GM18867 (cell line): Measurements from ENCODE around the gene MEIKIN.
A peak's percentile ranks its signal among the peaks of the same experiment; 100 is the strongest.

ENCODE experiments used
- ATAC-seq: cut with Tn5 transposase; IDR thresholded peaks from one replicate; pipeline ENCODE4 v1.9.1; 2021; ENCODE audit warnings: mild to moderate bottlenecking, moderate library complexity; ENCODE audit not compliant: unreplicated experiment

The MEIKIN gene

DNA sequence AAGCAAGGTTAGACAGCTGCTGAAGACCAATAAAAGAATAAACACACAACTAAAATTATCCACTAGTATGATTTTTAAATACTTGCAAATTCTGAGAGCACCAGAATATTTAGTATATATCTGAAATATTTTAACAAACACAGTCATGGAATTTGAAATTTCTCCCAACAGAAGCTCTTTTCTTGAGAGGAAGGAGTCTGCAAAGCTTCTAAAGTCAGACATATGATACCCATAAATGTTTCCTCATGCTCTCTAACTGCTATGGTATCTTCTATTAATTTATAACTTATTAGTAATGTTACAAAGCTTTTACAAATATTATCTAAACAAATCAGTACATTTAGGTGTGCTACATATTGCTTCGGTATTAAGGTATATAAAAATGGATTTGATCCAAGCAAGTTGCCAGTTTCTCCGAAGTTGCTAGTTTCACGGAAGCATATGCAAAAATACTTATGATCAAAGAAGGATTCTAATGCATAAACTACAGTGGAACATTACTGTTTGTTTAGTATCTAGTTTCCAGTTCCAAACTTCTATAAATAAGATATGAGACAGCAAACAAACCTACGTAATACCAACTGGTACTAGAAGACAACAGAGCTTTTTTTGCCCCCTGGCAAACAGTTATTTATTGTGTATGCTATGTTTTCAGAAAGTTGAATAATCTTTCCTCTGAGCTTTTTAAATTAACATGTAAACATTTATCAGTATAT is 170.7 kb downstream of the MEIKIN start:
- ATAC-seq, result no peak

- ATAC-seq, result no peak
These were observed 171.7 kb downstream of the MEIKIN start for GRCh38 chr5:131773805-131774204.

GRCh38 chr5:131771692-131772091 is 173.8 kb downstream of the MEIKIN start:
- ATAC-seq, result no peak

- ATAC-seq, result no peak
These were observed 175.5 kb downstream of the MEIKIN start for GRCh38 chr5:131769961-131770360.

DNA sequence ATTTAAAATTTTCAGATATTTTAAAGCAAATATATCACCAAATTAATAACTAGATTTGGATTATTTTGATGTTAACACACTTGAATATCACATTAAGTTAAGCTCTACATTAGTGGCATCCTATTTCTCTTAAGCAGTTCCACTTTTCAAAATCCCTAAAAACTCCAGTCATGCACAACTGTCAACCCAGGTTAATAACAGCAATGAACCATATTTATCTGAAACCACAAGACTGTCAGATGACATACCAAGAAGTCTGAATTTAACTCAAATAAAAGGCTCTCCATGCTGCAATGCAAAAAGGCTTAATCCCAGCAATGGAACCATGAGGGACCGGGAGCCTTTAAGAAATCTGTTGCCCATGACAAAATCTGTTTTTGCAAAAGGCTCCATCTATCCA is 176.1 kb downstream of the MEIKIN start:
- ATAC-seq, result no peak

- ATAC-seq, result no peak
These were observed 177.6 kb downstream of the MEIKIN start for GRCh38 chr5:131767891-131768290.

DNA sequence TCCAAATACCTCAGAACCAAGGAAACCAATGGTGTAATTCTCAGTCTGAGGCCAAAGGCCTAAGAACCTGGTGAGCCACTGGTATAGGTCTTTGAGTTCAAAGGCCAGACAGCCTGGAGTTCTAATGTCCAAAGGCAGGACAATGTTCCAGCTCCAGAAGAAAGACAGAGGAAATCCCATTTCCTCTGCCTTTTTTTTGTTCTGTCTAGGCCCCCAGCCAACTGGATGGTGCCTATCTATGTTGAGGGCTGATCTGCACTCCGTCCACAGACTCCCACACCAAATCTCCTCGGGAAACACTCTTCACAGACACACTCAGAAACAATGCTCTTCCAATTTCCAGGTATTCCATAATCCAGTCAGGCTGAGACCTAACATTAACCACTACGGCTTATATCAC is 178.8 kb downstream of the MEIKIN start:
- no peak for ATAC-seq

- ATAC-seq, result no peak
These were observed 180.2 kb downstream of the MEIKIN start for GRCh38 chr5:131765261-131765660.

DNA sequence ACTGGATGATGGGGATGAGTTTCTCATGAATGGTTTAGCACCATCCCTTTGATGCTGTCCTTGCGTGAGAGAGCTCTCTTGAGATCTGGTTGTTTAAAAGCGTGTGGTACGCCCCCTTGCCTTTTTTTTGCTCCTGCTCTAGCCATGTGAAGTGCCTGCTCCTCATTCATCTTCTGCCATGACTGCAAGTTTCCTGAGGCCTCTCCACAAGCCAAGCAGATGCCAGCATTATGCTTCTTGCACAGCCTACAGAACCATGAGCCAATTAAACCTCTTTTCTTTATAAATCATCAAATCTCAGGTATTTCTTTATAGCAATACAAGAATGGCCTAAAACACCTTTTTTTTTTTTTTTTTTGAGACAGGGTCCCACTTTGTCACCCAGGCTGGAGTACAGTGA is 181.5 kb downstream of the MEIKIN start:
- no peak for ATAC-seq

DNA sequence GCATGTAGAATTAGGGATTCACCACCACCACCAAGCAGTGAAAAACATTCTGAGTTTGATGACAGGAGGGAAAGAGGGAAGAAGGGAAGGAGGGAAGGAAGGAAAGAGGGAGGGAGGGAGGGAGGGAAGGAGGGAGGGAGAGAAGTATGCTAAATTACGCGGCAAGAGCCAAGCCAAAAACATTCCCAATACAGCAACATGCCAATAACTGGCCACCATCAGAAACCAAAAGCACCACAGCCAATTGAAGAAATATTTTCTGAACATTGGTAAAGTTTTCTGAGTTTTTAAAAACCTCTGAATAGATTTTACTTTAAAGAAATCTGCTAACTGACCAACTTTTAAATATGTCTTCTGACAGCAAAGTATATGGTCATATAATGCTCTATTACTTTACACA is 184.7 kb downstream of the MEIKIN start:
- no peak for ATAC-seq

DNA sequence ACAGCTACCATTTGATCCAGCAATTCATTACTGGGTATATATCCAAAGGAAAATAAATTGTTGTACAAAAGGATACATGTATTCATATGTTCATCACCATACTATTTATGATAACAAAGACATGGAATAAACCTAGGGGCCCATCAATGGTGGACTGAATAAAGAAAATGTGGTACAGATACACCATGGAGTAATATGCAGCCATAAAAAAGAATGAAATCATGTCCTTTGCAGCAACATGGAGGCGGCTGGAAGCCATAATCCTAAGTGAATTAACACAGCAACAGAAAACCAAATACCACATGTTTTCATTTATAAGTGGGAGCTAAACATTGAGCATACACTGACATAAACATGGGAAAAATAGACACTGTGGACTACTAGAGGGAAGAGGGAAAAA is 185.8 kb downstream of the MEIKIN start:
- no peak for ATAC-seq

DNA sequence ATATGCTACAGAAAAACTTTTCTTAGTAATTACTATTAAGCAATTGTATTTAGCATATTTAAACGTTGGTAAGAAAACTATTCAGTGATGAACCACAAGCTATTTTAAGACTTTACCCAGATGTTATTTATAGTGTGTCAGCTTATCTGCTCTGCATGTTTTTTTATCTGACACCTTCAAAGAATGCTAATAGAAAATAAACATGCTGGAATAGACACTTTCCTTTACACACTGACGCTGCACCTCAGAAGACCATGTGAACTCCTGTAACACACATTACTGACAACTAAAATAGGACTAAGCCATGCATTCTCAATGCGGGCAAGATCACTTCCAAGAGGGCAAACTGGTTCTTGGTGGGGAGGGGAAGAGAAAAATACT is 187.0 kb downstream of the MEIKIN start:
- ATAC-seq, result peak; percentile 64

- ATAC-seq, result peak; percentile 59
These were observed 187.5 kb downstream of the MEIKIN start for GRCh38 chr5:131757830-131758519.
